Hippocampal formation (tissue), 2 donors: ENCODE measurements around the gene RAD51AP2.
"Not testable (repeated sequence)": the region's sequence is repeated elsewhere in the genome, so short reads cannot be mapped to it uniquely, and the experiment has no call there.

Experiments
- DNase-seq, 2 donors: peaks; one replicate each; lab custom pipeline; 2025; lab: John Stamatoyannopoulos, UW

The RAD51AP2 gene

GRCh38 chr2:17538022-17538843 lies 20.0 kb upstream of the RAD51AP2 start:
- no peak for DNase-seq

- DNase-seq = no peak
Observed at GRCh38 chr2:17536416-17536815, 18.2 kb upstream of the RAD51AP2 start.

GRCh38 chr2:17533546-17533945 lies 15.3 kb upstream of the RAD51AP2 start:
- DNase-seq = no peak

- DNase-seq = no peak
Observed at GRCh38 chr2:17529771-17530170, 11.5 kb upstream of the RAD51AP2 start.

- no peak for DNase-seq
Observed at GRCh38 chr2:17522303-17522702, 4.1 kb upstream of the RAD51AP2 start.

- no peak for DNase-seq
Observed at GRCh38 chr2:17521621-17522020, 3.4 kb upstream of the RAD51AP2 start.

- DNase-seq = no peak
Observed at GRCh38 chr2:17520761-17521160, 2.5 kb upstream of the RAD51AP2 start.

- no peak for DNase-seq
Observed at GRCh38 chr2:17519486-17519885, 1.2 kb upstream of the RAD51AP2 start.

- no peak for DNase-seq
Observed at GRCh38 chr2:17517481-17518211, 594 bp downstream of the RAD51AP2 start.

- no peak for DNase-seq
Observed at GRCh38 chr2:17515652-17516051, 2.6 kb downstream of the RAD51AP2 start.

- DNase-seq = no peak
Observed at GRCh38 chr2:17506736-17507616, 11.3 kb downstream of the RAD51AP2 start.

GRCh38 chr2:17497718-17498117 lies 20.5 kb downstream of the RAD51AP2 start:
- DNase-seq = no peak

GRCh38 chr2:17495590-17495989 lies 22.6 kb downstream of the RAD51AP2 start:
- no peak for DNase-seq

- DNase-seq = not testable (repeated sequence)
Observed at GRCh38 chr2:17490165-17490564, 28.1 kb downstream of the RAD51AP2 start.

GRCh38 chr2:17488610-17489009 lies 29.6 kb downstream of the RAD51AP2 start:
- not testable (repeated sequence) for DNase-seq

GRCh38 chr2:17483496-17483895 lies 34.7 kb downstream of the RAD51AP2 start:
- no peak for DNase-seq

GRCh38 chr2:17482651-17483050 lies 35.6 kb downstream of the RAD51AP2 start:
- no peak for DNase-seq

GRCh38 chr2:17479875-17480274 lies 38.4 kb downstream of the RAD51AP2 start:
- no peak for DNase-seq

GRCh38 chr2:17476830-17477229 lies 41.4 kb downstream of the RAD51AP2 start:
- DNase-seq = no peak

GRCh38 chr2:17476064-17476463 lies 42.2 kb downstream of the RAD51AP2 start:
- DNase-seq = no peak

- no peak for DNase-seq
Observed at GRCh38 chr2:17475286-17475685, 43.0 kb downstream of the RAD51AP2 start.

GRCh38 chr2:17471979-17472378 lies 46.3 kb downstream of the RAD51AP2 start:
- DNase-seq = no peak
